Measurements from ENCODE around the gene SLC22A4. TPM values are rescaled to one million over a fixed set of nuclear protein-coding genes. Genes with fewer than 3 reads are reported as not detected.

SLC22A4 gene
- total RNA-seq, 1 donor from 2014 or later, result 2.1 TPM

GRCh38 chr5:132335402-132335801, 41.2 kb downstream of the SLC22A4 start:
- Mint-ChIP-seq H3K4me1 (no peaks in the 10 kb centered on the region), H3K4me3 (no peak overlapping the region), H3K36me3 (peaks cover 19% of the 10 kb centered on the region), H3K9me3 (peaks cover 3% of the 10 kb centered on the region), H3K27ac (no peak overlapping the region), H3K27me3 (ENCODE audit: low read depth) (no peaks in the 10 kb centered on the region)
- TF ChIP-seq CTCF (IDR thresholded peaks at IDR 0.05; ENCODE audit: unreplicated experiment), result no peak
- DNase-seq (ENCODE audit: low spot score in 2 of 2, unreplicated experiment in 2 of 2), result no peak

GRCh38 chr5:132339502-132339901, 45.3 kb downstream of the SLC22A4 start:
- Mint-ChIP-seq H3K4me3 (no peak overlapping the region), H3K27ac (no peak overlapping the region), H3K27me3 (ENCODE audit: low read depth) (no peaks in the 10 kb centered on the region), H3K4me1 (no peaks in the 10 kb centered on the region), H3K9me3 (peaks cover 3% of the 10 kb centered on the region), H3K36me3 (peaks cover 31% of the 10 kb centered on the region)
- DNase-seq (ENCODE audit: low spot score in 2 of 2, unreplicated experiment in 2 of 2), result no peak
- no peak for TF ChIP-seq CTCF (IDR thresholded peaks at IDR 0.05; ENCODE audit: unreplicated experiment)

- Mint-ChIP-seq H3K9me3 (peaks cover 23% of the 10 kb centered on the region), H3K27ac (no peak overlapping the region), H3K4me3 (no peak overlapping the region), H3K4me1 (no peaks in the 10 kb centered on the region), H3K36me3 (peaks cover 52% of the 10 kb centered on the region), H3K27me3 (ENCODE audit: low read depth) (no peaks in the 10 kb centered on the region)
- DNase-seq (ENCODE audit: low spot score in 2 of 2, unreplicated experiment in 2 of 2), result no peak
- TF ChIP-seq CTCF (IDR thresholded peaks at IDR 0.05; ENCODE audit: unreplicated experiment), result no peak
These were observed 48.3 kb downstream of the SLC22A4 start for GRCh38 chr5:132342291-132343180.

GRCh38 chr5:132344775-132345514, 50.8 kb downstream of the SLC22A4 start:
- no peak overlapping the region for H3K4me3 Mint-ChIP-seq
- peaks cover 65% of the 10 kb centered on the region for H3K36me3 Mint-ChIP-seq
- no peak for TF ChIP-seq CTCF (IDR thresholded peaks at IDR 0.05; ENCODE audit: unreplicated experiment)

GRCh38 chr5:132353486-132353995, 59.3 kb downstream of the SLC22A4 start:
- Mint-ChIP-seq H3K36me3 (peaks cover 54% of the 10 kb centered on the region), H3K4me1 (no peaks in the 10 kb centered on the region), H3K27ac (no peak overlapping the region), H3K9me3 (peaks cover 16% of the 10 kb centered on the region), H3K27me3 (ENCODE audit: low read depth) (no peaks in the 10 kb centered on the region), H3K4me3 (no peak overlapping the region)
- DNase-seq (ENCODE audit: low spot score in 2 of 2, unreplicated experiment in 2 of 2), result no peak
- TF ChIP-seq CTCF (IDR thresholded peaks at IDR 0.05; ENCODE audit: unreplicated experiment), result no peak

More at GRCh38 chr5:132344775-132345514, 50.8 kb downstream of the SLC22A4 start:
- no peaks in the 10 kb centered on the region for H3K4me1 Mint-ChIP-seq
- H3K9me3 Mint-ChIP-seq, result peaks cover 30% of the 10 kb centered on the region
- no peak for DNase-seq (ENCODE audit: low spot score in 2 of 2, unreplicated experiment in 2 of 2)
- H3K27ac Mint-ChIP-seq, result no peak overlapping the region
- H3K27me3 Mint-ChIP-seq (ENCODE audit: low read depth), result no peaks in the 10 kb centered on the region
